H9 (cell line): ENCODE measurements around the gene TSPAN11. TPM values are rescaled to one million over a fixed set of nuclear protein-coding genes. Genes with fewer than 3 reads are reported as not detected.

ENCODE experiments used
- DNase-seq: peaks from one replicate; pipeline ENCODE4 v3.0.0-alpha.2; 2017
- H2AFZ ChIP-seq: one replicate; pipeline ENCODE4 v1.6.1; 2013; ENCODE audit warnings: mild to moderate bottlenecking, low read length, control low read depth, moderate library complexity
- H2AK5ac ChIP-seq: 2 replicates; pipeline ENCODE4 v1.6.1; 2013; ENCODE audit warnings: low read length, control low read depth, mixed read lengths; ENCODE audit not compliant: insufficient read length
- H2BK120ac ChIP-seq: one replicate; pipeline ENCODE4 v1.6.1; 2013; ENCODE audit warnings: low read depth, mild to moderate bottlenecking, low read length, control low read depth, inconsistent platforms; ENCODE audit not compliant: poor library complexity, severe bottlenecking
- H2BK12ac ChIP-seq: 2 replicates; pipeline ENCODE4 v1.6.1; 2013; ENCODE audit warnings: low read length, control low read depth, mixed read lengths, low read depth; ENCODE audit not compliant: insufficient read length
- H2BK15ac ChIP-seq: 2 replicates; pipeline ENCODE4 v1.6.1; 2013; ENCODE audit warnings: low read depth, low read length, control low read depth
- H2BK20ac ChIP-seq: one replicate; pipeline ENCODE4 v1.6.1; 2013; ENCODE audit warnings: low read depth, mild to moderate bottlenecking, low read length, control low read depth, inconsistent platforms; ENCODE audit not compliant: poor library complexity, severe bottlenecking
- H2BK5ac ChIP-seq: 2 replicates; pipeline ENCODE4 v1.6.1; 2013; ENCODE audit warnings: low read length, control low read depth, mixed read lengths; ENCODE audit not compliant: insufficient read length
- H3K14ac ChIP-seq: 2 replicates; pipeline ENCODE4 v1.6.1; 2013; ENCODE audit warnings: low read length, control low read depth; ENCODE audit not compliant: insufficient read depth
- H3K18ac ChIP-seq: 2 replicates; pipeline ENCODE4 v1.6.1; 2013; ENCODE audit warnings: low read depth, mild to moderate bottlenecking, mixed read lengths, low read length, control low read depth; ENCODE audit not compliant: insufficient read length
- H3K23ac ChIP-seq: 2 replicates; pipeline ENCODE4 v1.6.1; 2013; ENCODE audit warnings: low read length, control low read depth, mixed read lengths, low read depth; ENCODE audit not compliant: insufficient read length
- H3K23me2 ChIP-seq: 2 replicates; pipeline ENCODE4 v1.6.1; 2013; ENCODE audit warnings: low read depth, mild to moderate bottlenecking, mixed read lengths, low read length, control low read depth; ENCODE audit not compliant: insufficient read length, poor library complexity, severe bottlenecking
- H3K27ac ChIP-seq: 2 replicates; pipeline ENCODE4 v1.5.1; 2013; ENCODE audit warnings: low read length, control low read depth, mixed read lengths, low read depth; ENCODE audit not compliant: insufficient read length
- H3K27me3 ChIP-seq: 2 replicates; pipeline ENCODE4 v1.6.1; 2013; ENCODE audit warnings: low read length, control low read depth, inconsistent platforms; ENCODE audit not compliant: insufficient read depth
- H3K4ac ChIP-seq: 2 replicates; pipeline ENCODE4 v1.6.1; 2013; ENCODE audit warnings: low read depth, mild to moderate bottlenecking, control low read depth, inconsistent platforms, low read length, moderate library complexity
- H3K4me1 ChIP-seq: 2 replicates; pipeline ENCODE4 v1.6.1; 2013; ENCODE audit warnings: low read length, control low read depth, inconsistent platforms; ENCODE audit not compliant: insufficient read depth
- H3K4me2 ChIP-seq: 2 replicates; pipeline ENCODE4 v1.6.1; 2013; ENCODE audit warnings: low read length, control low read depth, mixed read lengths; ENCODE audit not compliant: insufficient read length, insufficient read depth
- H3K56ac ChIP-seq: 2 replicates; pipeline ENCODE4 v1.6.1; 2013; ENCODE audit warnings: low read depth, mild to moderate bottlenecking, mixed read lengths, low read length, control low read depth; ENCODE audit not compliant: insufficient read length
- H3K79me1 ChIP-seq: 2 replicates; pipeline ENCODE4 v1.6.1; 2013; ENCODE audit warnings: low read depth, mild to moderate bottlenecking, moderate library complexity, low read length, control low read depth, inconsistent platforms; ENCODE audit not compliant: insufficient read depth, poor library complexity, severe bottlenecking
- H3K79me2 ChIP-seq: 2 replicates; pipeline ENCODE4 v1.6.1; 2013; ENCODE audit warnings: low read length, control low read depth, inconsistent platforms; ENCODE audit not compliant: insufficient read depth
- H3K9ac ChIP-seq: 2 replicates; pipeline ENCODE4 v1.6.1; 2013; ENCODE audit warnings: low read length, control low read depth, mixed read lengths; ENCODE audit not compliant: insufficient read length; ENCODE audit errors: extremely low read depth
- H3K9me3 ChIP-seq: one replicate; pipeline ENCODE4 v1.6.1; 2013; ENCODE audit warnings: low read depth, low read length, inconsistent platforms; ENCODE audit not compliant: control insufficient read depth
- H3T11ph ChIP-seq: one replicate; pipeline ENCODE4 v1.6.1; 2013; ENCODE audit warnings: mild to moderate bottlenecking, low read length, control low read depth, inconsistent platforms
- H4K20me1 ChIP-seq: one replicate; pipeline ENCODE4 v1.6.1; 2013; ENCODE audit not compliant: control insufficient read depth, insufficient read length, insufficient read depth
- H4K5ac ChIP-seq: 2 replicates; pipeline ENCODE4 v1.6.1; 2013; ENCODE audit warnings: low read depth, mild to moderate bottlenecking, mixed read lengths, low read length, control low read depth; ENCODE audit not compliant: insufficient read length
- H4K8ac ChIP-seq: replicated peaks from 2 replicates; pipeline ENCODE4 v1.6.1; 2013; ENCODE audit warnings: low read length, control low read depth, mixed read lengths, low read depth; ENCODE audit not compliant: insufficient read length
- H4K91ac ChIP-seq: 2 replicates; pipeline ENCODE4 v1.6.1; 2013; ENCODE audit warnings: low read depth, mild to moderate bottlenecking, moderate library complexity, mixed read lengths, low read length, control low read depth; ENCODE audit not compliant: insufficient read length
- H3K27ac Mint-ChIP-seq, 3 experiments: 2 replicates in 2 of 3; 3 replicates in 1 of 3; pipeline ENCODE4 v1.8.0; 2020 to 2021; ENCODE audit warnings: mixed read lengths in 3 of 3, mild to moderate bottlenecking in 1 of 3, moderate library complexity in 1 of 3
- H3K27me3 Mint-ChIP-seq: 2 replicates; pipeline ENCODE4 v1.8.0; 2021; ENCODE audit warnings: low read depth, mild to moderate bottlenecking, moderate library complexity, mixed read lengths
- H3K36me3 Mint-ChIP-seq, 3 experiments: 2 replicates in 2 of 3; 3 replicates in 1 of 3; pipeline ENCODE4 v1.8.0; 2020 to 2021; ENCODE audit warnings: low read depth in 3 of 3, mixed read lengths in 3 of 3; ENCODE audit not compliant: insufficient read depth in 1 of 3
- H3K4me1 Mint-ChIP-seq, 2 experiments: 2 replicates each; pipeline ENCODE4 v1.8.0; 2020; ENCODE audit warnings: mixed read lengths in 2 of 2
- H3K4me3 Mint-ChIP-seq, 2 experiments: 2 replicates in 1 of 2; 3 replicates in 1 of 2; pipeline ENCODE4 v1.8.0; 2020 to 2021; ENCODE audit warnings: mild to moderate bottlenecking in 2 of 2, mixed read lengths in 2 of 2, moderate library complexity in 1 of 2
- H3K9me3 Mint-ChIP-seq, 2 experiments: 2 replicates in 1 of 2; 3 replicates in 1 of 2; pipeline ENCODE4 v1.8.0; 2020; ENCODE audit warnings: mild to moderate bottlenecking in 2 of 2, mixed read lengths in 2 of 2, moderate library complexity in 1 of 2
- CTCF ChIP-seq: fragments of 200-600 bp; sonication (generic); conservative IDR thresholded peaks from 3 replicates; pipeline ENCODE4 v1.8.0; 2021; ENCODE audit warnings: antibody characterized with exemption, mild to moderate bottlenecking
- WGBS: extraction: QIAGEN DNeasy Blood & Tissue Kit; methylation state at CpG from one replicate; pipeline ENCODE4 v1.1.7; 2013; ENCODE audit warnings: missing lambda C conversion rate, low lambda C conversion rate, mixed read lengths; ENCODE audit not compliant: insufficient read length; ENCODE audit errors: extremely low coverage; 5-methylcytosine and 5-hydroxymethylcytosine counted together
- total RNA-seq: library from RNA; stranded (reverse); gene quantifications from 2 replicates; pipeline ENCODE4 v1.2.1, GENCODE V29; 2021

Gene TSPAN11
- total RNA-seq, 1 experiment from 2014 or later: 4.2 TPM

DNA sequence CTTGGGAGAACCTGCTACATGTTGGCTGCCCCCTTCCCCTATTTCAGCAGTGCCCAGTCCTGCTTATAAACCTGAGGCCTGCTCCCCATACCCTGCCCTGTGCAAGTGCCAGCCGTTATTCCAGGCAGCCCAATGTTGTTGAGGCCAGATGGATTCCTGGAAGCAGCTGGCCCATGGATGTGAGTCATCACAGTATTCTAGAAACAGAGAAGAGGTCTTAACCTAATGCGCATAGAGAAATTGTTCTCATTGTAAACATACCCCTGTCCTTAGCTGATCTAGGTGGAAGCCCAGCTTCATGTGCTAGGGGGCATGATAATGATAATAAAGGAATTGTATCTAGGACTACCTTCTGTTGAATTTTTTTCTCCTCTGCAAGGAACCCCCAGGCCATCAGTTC is 69.7 kb downstream of the TSPAN11 start:
- no CpG with 5 or more reads among the region's 2 CpGs for WGBS
- Histone ChIP-seq H3K4me2 (no peak overlapping the region), H4K20me1 (no peaks in the 10 kb centered on the region), H4K5ac (no peak overlapping the region), H2BK20ac (no peak overlapping the region), H2AFZ (no peak overlapping the region), H2BK15ac (no peak overlapping the region), H2BK5ac (no peak overlapping the region), H2BK12ac (no peak overlapping the region), H3K27me3 (no peaks in the 10 kb centered on the region), H3K79me1 (no peaks in the 10 kb centered on the region), H3K9ac (no peak overlapping the region), H2BK120ac (no peak overlapping the region), H4K91ac (no peak overlapping the region), H3K4me1 (no peaks in the 10 kb centered on the region), H3K18ac (no peak overlapping the region), H3K4ac (no peak overlapping the region), H3K9me3 (no peaks in the 10 kb centered on the region), H3K27ac (no peak overlapping the region), H3K14ac (no peak overlapping the region), H3T11ph (no peak overlapping the region), H3K23ac (no peak overlapping the region), H3K56ac (no peak overlapping the region), H2AK5ac (no peak overlapping the region), H3K23me2 (no peaks in the 10 kb centered on the region), H4K8ac (no peak overlapping the region), H3K79me2 (no peaks in the 10 kb centered on the region)
- Mint-ChIP-seq H3K36me3 (peaks cover 0 to 3% (median 0%) of the 10 kb centered on the region in 3 experiments; a peak in 1 of 7 replicates), H3K9me3 (no peaks in the 10 kb centered on the region), H3K27me3 (peaks cover 3% of the 10 kb centered on the region), H3K27ac (peak overlapping the region in 1 of 3 experiments; percentile 58; a peak in 1 of 7 replicates), H3K4me3 (no peak overlapping the region), H3K4me1 (peaks cover 5 to 10% of the 10 kb centered on the region in 2 experiments; a peak in 3 of 4 replicates)
- DNase-seq: no peak
- no peak for TF ChIP-seq CTCF
